ENCODE measurements around the gene CBLB. TPM values are rescaled to one million over a fixed set of nuclear protein-coding genes. Genes with fewer than 3 reads are reported as not detected.
"Not testable (repeated sequence)": the region's sequence is repeated elsewhere in the genome, so short reads cannot be mapped to it uniquely, and the experiment has no call there.

Gene CBLB
- total RNA-seq, 2 experiments from 2014 or later: 95.1 to 97.3 TPM

- peaks cover 25% of the 10 kb centered on the region for H3K9me3 Mint-ChIP-seq
- H3K36me3 Mint-ChIP-seq: peaks cover 75% of the 10 kb centered on the region
- DNase-seq: no peak
- peaks cover 82% of the 10 kb centered on the region for H3K4me1 Mint-ChIP-seq
- peak overlapping the region; percentile 66 for H3K4me3 Mint-ChIP-seq
- no peaks in the 10 kb centered on the region for H3K27me3 Mint-ChIP-seq
- peak overlapping the region; percentile 97 for H3K27ac Mint-ChIP-seq
Measured at GRCh38 chr3:105826778-105827634, 41.8 kb downstream of the CBLB start.

- Mint-ChIP-seq H3K4me1 (peaks cover 74% of the 10 kb centered on the region), H3K27ac (peak overlapping the region; percentile 79), H3K27me3 (no peaks in the 10 kb centered on the region), H3K36me3 (peaks cover 75% of the 10 kb centered on the region), H3K9me3 (peaks cover 19% of the 10 kb centered on the region), H3K4me3 (peak overlapping the region; percentile 5)
- no peak for DNase-seq
Measured at GRCh38 chr3:105824129-105824528, 44.7 kb downstream of the CBLB start.

GRCh38 chr3:105823149-105823867 lies 45.5 kb downstream of the CBLB start:
- Mint-ChIP-seq H3K4me3 (peak overlapping the region; percentile 9), H3K27me3 (no peaks in the 10 kb centered on the region), H3K36me3 (peaks cover 74% of the 10 kb centered on the region)

GRCh38 chr3:105822171-105823123 lies 46.4 kb downstream of the CBLB start:
- peaks cover 19% of the 10 kb centered on the region for H3K9me3 Mint-ChIP-seq
- peaks cover 71% of the 10 kb centered on the region for H3K36me3 Mint-ChIP-seq
- H3K4me1 Mint-ChIP-seq: peaks cover 66% of the 10 kb centered on the region
- H3K27me3 Mint-ChIP-seq: no peaks in the 10 kb centered on the region
- peak overlapping the region; percentile 79 for H3K27ac Mint-ChIP-seq
- peak overlapping the region; percentile 1 for H3K4me3 Mint-ChIP-seq
- no peak for DNase-seq

More at GRCh38 chr3:105823149-105823867, 45.5 kb downstream of the CBLB start:
- no peak for DNase-seq
- Mint-ChIP-seq H3K4me1 (peaks cover 70% of the 10 kb centered on the region), H3K27ac (peak overlapping the region; percentile 79), H3K9me3 (peaks cover 19% of the 10 kb centered on the region)

GRCh38 chr3:105821433-105821832 lies 47.4 kb downstream of the CBLB start:
- Mint-ChIP-seq H3K27ac (peak overlapping the region; percentile 83), H3K4me3 (no peak overlapping the region), H3K9me3 (peaks cover 18% of the 10 kb centered on the region), H3K4me1 (peaks cover 62% of the 10 kb centered on the region), H3K36me3 (peaks cover 73% of the 10 kb centered on the region), H3K27me3 (no peaks in the 10 kb centered on the region)
- DNase-seq: no peak

- Mint-ChIP-seq H3K27me3 (no peaks in the 10 kb centered on the region), H3K36me3 (peaks cover 68% of the 10 kb centered on the region), H3K27ac (no peak overlapping the region), H3K9me3 (peaks cover 12% of the 10 kb centered on the region), H3K4me3 (no peak overlapping the region), H3K4me1 (peaks cover 50% of the 10 kb centered on the region)
- no peak for DNase-seq
Measured at GRCh38 chr3:105816833-105817232, 52.0 kb downstream of the CBLB start.

GRCh38 chr3:105815331-105815730 lies 53.5 kb downstream of the CBLB start:
- not testable (repeated sequence) for DNase-seq, H3K4me3 Mint-ChIP-seq, H3K27me3 Mint-ChIP-seq
- Mint-ChIP-seq H3K9me3 (peaks cover 10% of the 10 kb centered on the region), H3K4me1 (peaks cover 47% of the 10 kb centered on the region), H3K27ac (peak overlapping the region; percentile 19), H3K36me3 (peaks cover 65% of the 10 kb centered on the region)

GRCh38 chr3:105813710-105814109 lies 55.1 kb downstream of the CBLB start:
- H3K4me1 Mint-ChIP-seq: peaks cover 53% of the 10 kb centered on the region
- no peak for DNase-seq
- no peak overlapping the region for H3K4me3 Mint-ChIP-seq
- H3K27ac Mint-ChIP-seq: no peak overlapping the region
- H3K27me3 Mint-ChIP-seq: no peaks in the 10 kb centered on the region
- H3K36me3 Mint-ChIP-seq: peaks cover 56% of the 10 kb centered on the region
- H3K9me3 Mint-ChIP-seq: peaks cover 8% of the 10 kb centered on the region

- no peak overlapping the region for H3K27ac Mint-ChIP-seq
- no peak for DNase-seq
- no peak overlapping the region for H3K4me3 Mint-ChIP-seq
- H3K4me1 Mint-ChIP-seq: peaks cover 57% of the 10 kb centered on the region
- H3K36me3 Mint-ChIP-seq: peaks cover 57% of the 10 kb centered on the region
- peaks cover 8% of the 10 kb centered on the region for H3K9me3 Mint-ChIP-seq
- no peaks in the 10 kb centered on the region for H3K27me3 Mint-ChIP-seq
Measured at GRCh38 chr3:105812194-105812586, 56.6 kb downstream of the CBLB start.

GRCh38 chr3:105811518-105812193 lies 57.2 kb downstream of the CBLB start:
- Mint-ChIP-seq H3K9me3 (peaks cover 8% of the 10 kb centered on the region), H3K27ac (peak overlapping the region; percentile 14)

GRCh38 chr3:105809208-105809888 lies 59.5 kb downstream of the CBLB start:
- H3K36me3 Mint-ChIP-seq: peaks cover 54% of the 10 kb centered on the region
- no peak for DNase-seq
- no peaks in the 10 kb centered on the region for H3K27me3 Mint-ChIP-seq
- H3K4me1 Mint-ChIP-seq: peaks cover 64% of the 10 kb centered on the region
- H3K9me3 Mint-ChIP-seq: peaks cover 9% of the 10 kb centered on the region
- H3K27ac Mint-ChIP-seq: peak overlapping the region; percentile 12
- no peak overlapping the region for H3K4me3 Mint-ChIP-seq

More at GRCh38 chr3:105811518-105812193, 57.2 kb downstream of the CBLB start:
- Mint-ChIP-seq H3K4me1 (peaks cover 60% of the 10 kb centered on the region), H3K36me3 (peaks cover 54% of the 10 kb centered on the region), H3K27me3 (no peaks in the 10 kb centered on the region), H3K4me3 (no peak overlapping the region)
- no peak for DNase-seq

GRCh38 chr3:105807701-105808100 lies 61.1 kb downstream of the CBLB start:
- no peak overlapping the region for H3K4me3 Mint-ChIP-seq
- H3K9me3 Mint-ChIP-seq: peaks cover 9% of the 10 kb centered on the region
- H3K27me3 Mint-ChIP-seq: no peaks in the 10 kb centered on the region
- no peak for DNase-seq
- H3K4me1 Mint-ChIP-seq: peaks cover 61% of the 10 kb centered on the region
- no peak overlapping the region for H3K27ac Mint-ChIP-seq
- peaks cover 62% of the 10 kb centered on the region for H3K36me3 Mint-ChIP-seq

- Mint-ChIP-seq H3K4me3 (no peak overlapping the region), H3K27me3 (no peaks in the 10 kb centered on the region), H3K36me3 (peaks cover 63% of the 10 kb centered on the region), H3K9me3 (peaks cover 9% of the 10 kb centered on the region), H3K4me1 (peaks cover 63% of the 10 kb centered on the region), H3K27ac (peak overlapping the region; percentile 74)
- no peak for DNase-seq
Measured at GRCh38 chr3:105807146-105807545, 61.7 kb downstream of the CBLB start.
